GM06990 (cell line): Measurements from ENCODE around the gene TPPP2.

Experiments used
- DNase-seq: peaks from one replicate; pipeline ENCODE4 v3.0.0-alpha.2; 2011; ENCODE audit not compliant: insufficient read length; ENCODE audit errors: extremely low read depth
- H3K27me3 ChIP-seq: replicated peaks from 2 replicates; pipeline ENCODE4 v1.6.0; 2011; ENCODE audit warnings: low read length; ENCODE audit not compliant: control insufficient read depth, insufficient read depth
- H3K36me3 ChIP-seq: 2 replicates; pipeline ENCODE4 v1.5.1; 2011; ENCODE audit warnings: low read length; ENCODE audit not compliant: control insufficient read depth, insufficient read depth
- H3K4me3 ChIP-seq: replicated peaks from 2 replicates; pipeline ENCODE4 v1.5.1; 2011; ENCODE audit warnings: low read depth, mild to moderate bottlenecking, control low read depth, low read length
- TF ChIP-seq, protein P1 (sequence below): IDR thresholded peaks from 2 replicates; pipeline ENCODE4 v1.5.1; 2011; ENCODE audit warnings: low read length, control low read depth, mild to moderate bottlenecking, inconsistent platforms; ENCODE audit not compliant: insufficient read depth, poor library complexity, severe bottlenecking

TPPP2 gene

DNA sequence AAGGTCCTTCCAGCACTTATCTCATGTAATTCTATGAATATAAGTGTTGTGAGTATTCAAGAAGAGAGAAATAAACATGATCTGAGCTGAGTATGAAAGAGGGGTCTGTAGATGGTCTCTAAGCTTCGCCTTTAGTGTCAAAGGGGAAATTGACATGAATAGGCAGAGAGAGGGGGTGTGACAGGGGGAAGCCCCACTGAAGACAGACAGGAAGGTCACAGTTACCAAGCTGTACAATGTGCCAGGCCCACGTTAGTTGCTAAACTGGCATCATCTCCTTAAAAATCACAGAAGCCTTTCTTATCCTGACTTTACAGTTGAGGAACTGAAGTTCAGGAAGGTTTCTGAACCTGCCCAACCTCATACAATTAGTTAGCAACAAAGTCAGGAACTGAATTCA lies 47.7 kb downstream of the TPPP2 start:
- TF ChIP-seq, protein P1, sequence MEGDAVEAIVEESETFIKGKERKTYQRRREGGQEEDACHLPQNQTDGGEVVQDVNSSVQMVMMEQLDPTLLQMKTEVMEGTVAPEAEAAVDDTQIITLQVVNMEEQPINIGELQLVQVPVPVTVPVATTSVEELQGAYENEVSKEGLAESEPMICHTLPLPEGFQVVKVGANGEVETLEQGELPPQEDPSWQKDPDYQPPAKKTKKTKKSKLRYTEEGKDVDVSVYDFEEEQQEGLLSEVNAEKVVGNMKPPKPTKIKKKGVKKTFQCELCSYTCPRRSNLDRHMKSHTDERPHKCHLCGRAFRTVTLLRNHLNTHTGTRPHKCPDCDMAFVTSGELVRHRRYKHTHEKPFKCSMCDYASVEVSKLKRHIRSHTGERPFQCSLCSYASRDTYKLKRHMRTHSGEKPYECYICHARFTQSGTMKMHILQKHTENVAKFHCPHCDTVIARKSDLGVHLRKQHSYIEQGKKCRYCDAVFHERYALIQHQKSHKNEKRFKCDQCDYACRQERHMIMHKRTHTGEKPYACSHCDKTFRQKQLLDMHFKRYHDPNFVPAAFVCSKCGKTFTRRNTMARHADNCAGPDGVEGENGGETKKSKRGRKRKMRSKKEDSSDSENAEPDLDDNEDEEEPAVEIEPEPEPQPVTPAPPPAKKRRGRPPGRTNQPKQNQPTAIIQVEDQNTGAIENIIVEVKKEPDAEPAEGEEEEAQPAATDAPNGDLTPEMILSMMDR, result no peak
- Histone ChIP-seq H3K27me3 (peaks cover 2% of the 10 kb centered on the region), H3K4me3 (no peak overlapping the region), H3K36me3 (no peaks in the 10 kb centered on the region)
- DNase-seq, result no peak

DNA sequence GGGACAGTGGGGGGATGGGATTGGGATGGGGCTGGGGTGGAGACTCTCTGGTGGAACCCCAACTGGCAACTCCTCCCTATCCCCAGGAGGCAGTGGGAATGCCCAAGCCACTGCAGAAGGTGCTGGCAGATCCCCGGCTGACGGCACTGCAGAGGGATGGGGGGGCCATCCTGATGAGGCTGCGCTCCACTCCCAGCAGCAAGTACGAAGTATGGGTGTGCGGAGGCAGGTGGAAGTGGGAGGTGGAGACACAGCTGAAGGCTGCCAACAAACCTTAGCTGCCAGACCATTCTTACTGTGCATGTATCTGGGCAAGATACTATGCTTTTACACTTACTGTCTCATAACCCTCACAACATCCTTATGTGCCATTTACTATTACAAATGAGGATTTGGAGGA lies 48.3 kb downstream of the TPPP2 start:
- TF ChIP-seq, protein P1, result no peak
- Histone ChIP-seq H3K4me3 (no peak overlapping the region), H3K27me3 (no peaks in the 10 kb centered on the region), H3K36me3 (no peaks in the 10 kb centered on the region)
- DNase-seq, result no peak

DNA sequence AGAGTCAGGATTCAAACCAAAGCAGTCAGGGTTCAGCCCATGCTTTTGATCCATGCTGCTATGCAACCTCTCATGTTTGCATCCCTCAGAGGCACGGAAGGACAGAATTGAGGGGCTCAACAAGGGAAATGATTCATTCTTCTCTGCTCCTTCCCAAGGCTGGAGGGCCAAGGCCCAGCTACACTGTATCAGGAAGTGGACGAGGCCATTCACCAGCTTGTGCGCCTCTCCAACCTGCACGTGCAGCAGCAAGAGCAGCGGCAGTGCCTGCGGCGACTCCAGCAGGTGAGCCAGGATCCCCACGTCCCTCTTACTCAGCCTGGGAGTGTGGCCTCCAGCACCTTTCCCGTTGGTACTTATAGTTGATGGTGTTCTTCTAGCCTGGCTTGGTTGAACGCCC lies 48.7 kb downstream of the TPPP2 start:
- H3K27me3 ChIP-seq, result no peaks in the 10 kb centered on the region
- H3K36me3 ChIP-seq, result no peaks in the 10 kb centered on the region
- no peak for DNase-seq
- TF ChIP-seq, protein P1, result no peak
- no peak overlapping the region for H3K4me3 ChIP-seq

DNA sequence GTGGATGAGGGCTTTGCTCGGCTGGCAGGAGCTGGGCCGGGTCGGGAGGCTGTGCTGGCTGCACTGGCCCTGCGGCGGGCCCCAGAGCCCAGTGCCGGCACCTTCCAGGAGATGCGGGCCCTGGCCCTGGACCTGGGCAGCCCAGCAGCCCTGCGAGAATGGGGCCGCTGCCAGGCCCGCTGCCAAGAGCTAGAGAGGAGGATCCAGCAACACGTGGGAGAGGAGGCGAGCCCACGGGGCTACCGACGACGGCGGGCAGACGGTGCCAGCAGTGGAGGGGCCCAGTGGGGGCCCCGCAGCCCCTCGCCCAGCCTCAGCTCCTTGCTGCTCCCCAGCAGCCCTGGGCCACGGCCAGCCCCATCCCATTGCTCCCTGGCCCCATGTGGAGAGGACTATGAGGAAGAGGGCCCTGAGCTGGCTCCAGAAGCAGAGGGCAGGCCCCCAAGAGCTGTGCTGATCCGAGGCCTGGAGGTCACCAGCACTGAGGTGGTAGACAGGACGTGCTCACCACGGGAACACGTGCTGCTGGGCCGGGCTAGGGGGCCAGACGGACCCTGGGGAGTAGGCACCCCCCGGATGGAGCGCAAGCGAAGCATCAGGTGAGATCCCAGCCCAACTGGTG lies 51.6 kb downstream of the TPPP2 start:
- no peaks in the 10 kb centered on the region for H3K36me3 ChIP-seq
- no peak overlapping the region for H3K4me3 ChIP-seq
- DNase-seq, result no peak
- TF ChIP-seq, protein P1, result no peak
- H3K27me3 ChIP-seq, result no peaks in the 10 kb centered on the region
